Panc1 (cell line): ENCODE measurements around the gene AMN. TPM values are rescaled to one million over a fixed set of nuclear protein-coding genes. Genes with fewer than 3 reads are reported as not detected.

Source experiments
- ATAC-seq: fragments of 200-7000 bp; cut with Tn5 transposase; 2 replicates; pipeline ENCODE4 v1.9.1; 2020; ENCODE audit warnings: mild to moderate bottlenecking, moderate library complexity
- BruUV-seq: library from RNA; stranded (reverse); fragments of 400-500 nt; replicated peaks from 2 replicates; lab custom pipeline; 2021; lab: Mats Ljungman, UMichigan
- CTCF ChIA-PET: fragments of 300-600 bp; sonication (Branson Sonifier 250); formaldehyde crosslinking; loops from one replicate; lab custom pipeline; 2022; ENCODE audit warnings: antibody characterized with exemption; lab: Charles Lee
- POLR2A ChIA-PET: fragments of 300-600 bp; sonication (Branson Sonifier 250); formaldehyde crosslinking; loops from one replicate; lab custom pipeline; 2022; ENCODE audit warnings: antibody characterized with exemption; lab: Charles Lee
- DNase-seq: peaks from one replicate; pipeline ENCODE4 v3.0.0-alpha.2; 2010; ENCODE audit warnings: low read depth, low spot score
- H3K27ac ChIP-seq: 2 replicates; pipeline ENCODE4 v1.5.1; 2011; ENCODE audit warnings: mild to moderate bottlenecking, low read length, inconsistent platforms
- H3K27me3 ChIP-seq: fragments of 200-500 bp; sonication (Bioruptor generic); 2 replicates; pipeline ENCODE4 v1.6.0; 2014; ENCODE audit warnings: low read length, inconsistent platforms; ENCODE audit not compliant: control insufficient read depth, insufficient read depth
- H3K36me3 ChIP-seq: fragments of 200-500 bp; sonication (Bioruptor generic); 2 replicates; pipeline ENCODE4 v1.5.1; 2014; ENCODE audit warnings: inconsistent platforms, mild to moderate bottlenecking, low read length, moderate library complexity; ENCODE audit not compliant: control insufficient read depth, insufficient read depth
- H3K4me1 ChIP-seq: 2 replicates; pipeline ENCODE4 v1.5.1; 2011; ENCODE audit warnings: inconsistent platforms, mild to moderate bottlenecking, low read length, moderate library complexity; ENCODE audit not compliant: control insufficient read depth, insufficient read depth
- H3K4me3 ChIP-seq, 2 experiments: 2 replicates each; pipeline ENCODE4 v1.5.1; 2011 to 2012; ENCODE audit warnings: low read depth in 2 of 2, low read length in 2 of 2, mild to moderate bottlenecking in 2 of 2, inconsistent platforms in 1 of 2, moderate library complexity in 1 of 2
- H3K9me3 ChIP-seq: fragments of 200-500 bp; sonication (Bioruptor generic); 2 replicates; pipeline ENCODE4 v1.5.1; 2014; ENCODE audit warnings: low read depth, mild to moderate bottlenecking, inconsistent platforms, low read length, moderate library complexity; ENCODE audit not compliant: control insufficient read depth, insufficient read depth
- POLR2AphosphoS5 ChIP-seq: IDR thresholded peaks from 2 replicates; pipeline ENCODE4 v1.6.1; 2012; ENCODE audit warnings: mild to moderate bottlenecking, low read depth, low read length, moderate library complexity
- SIN3A ChIP-seq: IDR thresholded peaks from 2 replicates; pipeline ENCODE4 v1.6.1; 2012; ENCODE audit warnings: low read depth, mild to moderate bottlenecking, low read length, moderate library complexity, borderline replicate concordance; ENCODE audit not compliant: insufficient read depth
- TCF7L2 ChIP-seq: IDR thresholded peaks from 2 replicates; pipeline ENCODE4 v1.6.1; 2011; ENCODE audit warnings: mild to moderate bottlenecking, low read depth, low read length, inconsistent platforms
- in situ Hi-C: cut with HindIII; loops from 2 replicates; pipeline ENCODE4 v1.10.0; 2016; ENCODE audit warnings: low sequenced_read_pairs, low pct_unique_long_range_greater_than_20kb
- intact Hi-C: fragments of 100-400 bp; cut with micrococcal nuclease; formaldehyde crosslinking; loops from one replicate; pipeline ENCODE4 v1.10.0; 2022; ENCODE audit not compliant: unreplicated experiment
- total RNA-seq: library from RNA; stranded (reverse); gene quantifications from one replicate; pipeline ENCODE4 v1.2.1, GENCODE V29; 2021; ENCODE audit not compliant: unreplicated experiment
- TF ChIP-seq, protein P1 (sequence below), 2 experiments: IDR thresholded peaks; 2 replicates each; pipeline ENCODE4 v1.6.1; 2011 to 2012; ENCODE audit warnings: low read depth in 2 of 2, control low read depth in 1 of 2, low read length in 1 of 2, mild to moderate bottlenecking in 1 of 2, moderate library complexity in 1 of 2; ENCODE audit not compliant: insufficient read depth in 1 of 2
- TF ChIP-seq, protein P2 (sequence below): fragments of 450-650 bp; IDR thresholded peaks from 2 replicates; pipeline ENCODE4 v1.5.1; 2017; ENCODE audit warnings: mild to moderate bottlenecking

AMN gene
- total RNA-seq, 1 experiment from 2014 or later = 0.44 TPM

DNA sequence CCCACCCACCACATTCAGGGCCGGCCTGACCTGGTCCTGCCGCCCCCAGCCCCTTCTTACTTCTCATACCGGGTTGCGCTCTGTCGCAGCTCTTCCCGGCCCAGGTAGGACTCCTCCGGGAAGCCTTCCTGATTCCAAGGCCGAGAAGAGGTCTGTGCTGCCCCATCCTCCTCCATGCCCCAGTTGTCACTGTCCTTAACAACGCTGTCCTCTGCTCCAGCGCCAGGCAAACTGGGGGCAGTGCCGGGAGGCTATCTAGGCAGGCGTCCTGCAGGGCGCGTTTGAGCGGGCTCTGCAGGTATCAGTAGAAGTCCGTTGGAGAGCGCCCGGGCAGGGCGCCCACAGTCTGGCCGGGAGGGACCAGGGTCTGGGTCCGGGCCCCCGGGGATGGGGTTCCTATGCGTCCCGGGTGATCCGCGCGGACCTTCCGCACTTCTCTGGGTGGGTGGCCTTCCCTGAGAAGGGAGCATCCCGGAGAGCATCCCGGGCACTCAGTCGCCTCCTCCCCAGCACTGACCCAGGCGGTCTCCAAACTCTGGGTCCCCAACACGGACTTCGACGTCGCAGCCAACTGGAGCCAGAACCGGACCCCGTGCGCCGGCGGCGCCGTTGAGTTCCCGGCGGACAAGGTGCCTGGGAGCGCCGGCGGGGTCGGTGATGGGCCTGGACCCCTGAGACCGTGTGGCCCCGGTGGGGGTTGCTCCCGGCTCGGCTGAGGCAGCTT, 900 bp downstream of the AMN start:
- DNase-seq = no peak
- TF ChIP-seq, protein P1, sequence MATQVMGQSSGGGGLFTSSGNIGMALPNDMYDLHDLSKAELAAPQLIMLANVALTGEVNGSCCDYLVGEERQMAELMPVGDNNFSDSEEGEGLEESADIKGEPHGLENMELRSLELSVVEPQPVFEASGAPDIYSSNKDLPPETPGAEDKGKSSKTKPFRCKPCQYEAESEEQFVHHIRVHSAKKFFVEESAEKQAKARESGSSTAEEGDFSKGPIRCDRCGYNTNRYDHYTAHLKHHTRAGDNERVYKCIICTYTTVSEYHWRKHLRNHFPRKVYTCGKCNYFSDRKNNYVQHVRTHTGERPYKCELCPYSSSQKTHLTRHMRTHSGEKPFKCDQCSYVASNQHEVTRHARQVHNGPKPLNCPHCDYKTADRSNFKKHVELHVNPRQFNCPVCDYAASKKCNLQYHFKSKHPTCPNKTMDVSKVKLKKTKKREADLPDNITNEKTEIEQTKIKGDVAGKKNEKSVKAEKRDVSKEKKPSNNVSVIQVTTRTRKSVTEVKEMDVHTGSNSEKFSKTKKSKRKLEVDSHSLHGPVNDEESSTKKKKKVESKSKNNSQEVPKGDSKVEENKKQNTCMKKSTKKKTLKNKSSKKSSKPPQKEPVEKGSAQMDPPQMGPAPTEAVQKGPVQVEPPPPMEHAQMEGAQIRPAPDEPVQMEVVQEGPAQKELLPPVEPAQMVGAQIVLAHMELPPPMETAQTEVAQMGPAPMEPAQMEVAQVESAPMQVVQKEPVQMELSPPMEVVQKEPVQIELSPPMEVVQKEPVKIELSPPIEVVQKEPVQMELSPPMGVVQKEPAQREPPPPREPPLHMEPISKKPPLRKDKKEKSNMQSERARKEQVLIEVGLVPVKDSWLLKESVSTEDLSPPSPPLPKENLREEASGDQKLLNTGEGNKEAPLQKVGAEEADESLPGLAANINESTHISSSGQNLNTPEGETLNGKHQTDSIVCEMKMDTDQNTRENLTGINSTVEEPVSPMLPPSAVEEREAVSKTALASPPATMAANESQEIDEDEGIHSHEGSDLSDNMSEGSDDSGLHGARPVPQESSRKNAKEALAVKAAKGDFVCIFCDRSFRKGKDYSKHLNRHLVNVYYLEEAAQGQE (IDR thresholded peaks at IDR 0.05; ENCODE audit: insufficient read depth in 1 of 2, low read depth in 2 of 2, low read length in 1 of 2) = no peak
- TF ChIP-seq POLR2AphosphoS5 (no peak), SIN3A (no peak), TCF7L2 (no peak)
- TF ChIP-seq, protein P2, sequence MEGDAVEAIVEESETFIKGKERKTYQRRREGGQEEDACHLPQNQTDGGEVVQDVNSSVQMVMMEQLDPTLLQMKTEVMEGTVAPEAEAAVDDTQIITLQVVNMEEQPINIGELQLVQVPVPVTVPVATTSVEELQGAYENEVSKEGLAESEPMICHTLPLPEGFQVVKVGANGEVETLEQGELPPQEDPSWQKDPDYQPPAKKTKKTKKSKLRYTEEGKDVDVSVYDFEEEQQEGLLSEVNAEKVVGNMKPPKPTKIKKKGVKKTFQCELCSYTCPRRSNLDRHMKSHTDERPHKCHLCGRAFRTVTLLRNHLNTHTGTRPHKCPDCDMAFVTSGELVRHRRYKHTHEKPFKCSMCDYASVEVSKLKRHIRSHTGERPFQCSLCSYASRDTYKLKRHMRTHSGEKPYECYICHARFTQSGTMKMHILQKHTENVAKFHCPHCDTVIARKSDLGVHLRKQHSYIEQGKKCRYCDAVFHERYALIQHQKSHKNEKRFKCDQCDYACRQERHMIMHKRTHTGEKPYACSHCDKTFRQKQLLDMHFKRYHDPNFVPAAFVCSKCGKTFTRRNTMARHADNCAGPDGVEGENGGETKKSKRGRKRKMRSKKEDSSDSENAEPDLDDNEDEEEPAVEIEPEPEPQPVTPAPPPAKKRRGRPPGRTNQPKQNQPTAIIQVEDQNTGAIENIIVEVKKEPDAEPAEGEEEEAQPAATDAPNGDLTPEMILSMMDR = no peak
- H3K27me3 ChIP-seq = no peaks in the 10 kb centered on the region
- H3K9me3 ChIP-seq = no peaks in the 10 kb centered on the region
- intact Hi-C loops = no loop called here
- peak overlapping the region; percentile 26 to 31 for H3K4me3 ChIP-seq
- in situ Hi-C loops = no loop called here
- H3K36me3 ChIP-seq = no peaks in the 10 kb centered on the region
- peak; percentile 46 for ATAC-seq
- H3K27ac ChIP-seq = no peak overlapping the region
- no TSS peak for BruUV-seq
- POLR2A ChIA-PET = no interaction called here
- peaks cover 2% of the 10 kb centered on the region; the same call in 1 of the 2 replicates for H3K4me1 ChIP-seq
- CTCF ChIA-PET = no interaction called here

DNA sequence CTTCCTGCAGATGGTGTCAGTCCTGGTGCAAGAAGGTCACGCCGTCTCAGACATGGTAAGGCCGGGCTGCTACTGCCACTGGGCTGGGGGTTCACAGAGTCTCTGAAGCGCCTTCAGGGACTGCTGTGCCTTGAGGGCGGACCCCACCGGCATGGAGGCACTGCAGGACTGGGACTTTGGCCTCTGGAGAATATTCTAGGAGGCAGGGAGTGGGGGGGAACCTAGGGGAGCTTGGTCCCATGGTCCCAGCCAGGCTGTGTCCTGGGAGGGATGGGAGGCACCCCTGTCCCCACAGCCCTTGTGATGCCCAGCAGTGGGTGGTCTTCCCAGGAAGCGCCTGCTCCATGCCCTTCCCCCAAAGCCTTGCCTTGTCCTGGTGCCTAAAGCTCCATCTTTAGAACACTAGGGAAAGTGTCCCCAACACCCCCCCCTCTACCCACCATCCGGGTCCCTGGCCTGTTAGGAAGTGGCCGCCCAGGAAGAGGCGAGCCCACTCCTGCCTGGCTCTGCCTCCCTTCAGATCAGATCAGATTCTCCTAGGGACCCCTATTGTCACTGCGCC, 1.5 kb downstream of the AMN start:
- DNase-seq = no peak
- ATAC-seq = no peak
- Histone ChIP-seq H3K27ac (no peak overlapping the region), H3K4me1 (peaks cover 2% of the 10 kb centered on the region; the same call in 1 of the 2 replicates), H3K27me3 (no peaks in the 10 kb centered on the region), H3K4me3 (no peak overlapping the region), H3K9me3 (no peaks in the 10 kb centered on the region), H3K36me3 (no peaks in the 10 kb centered on the region)
- BruUV-seq = no TSS peak
- CTCF ChIA-PET = no interaction called here
- no peak for TF ChIP-seq SIN3A
- TF ChIP-seq, protein P1 (IDR thresholded peaks at IDR 0.05; ENCODE audit: insufficient read depth in 1 of 2, low read depth in 2 of 2, low read length in 1 of 2) = no peak
- no peak for TF ChIP-seq TCF7L2
- no peak for TF ChIP-seq POLR2AphosphoS5
- POLR2A ChIA-PET = no interaction called here
- intact Hi-C loops (no loop called here), in situ Hi-C loops (no loop called here)
